GM19099 (cell line): ENCODE results near the gene C1orf159.

Experiments
- POLR2A ChIP-seq: IDR thresholded peaks from 3 replicates; pipeline ENCODE4 v1.6.1; 2011; ENCODE audit warnings: low read depth; ENCODE audit not compliant: insufficient read length; ENCODE audit errors: extremely low read depth

C1orf159 gene

GRCh38 chr1:1041092-1041523, 74.8 kb downstream of the C1orf159 start:
- TF ChIP-seq POLR2A: no peak

DNA sequence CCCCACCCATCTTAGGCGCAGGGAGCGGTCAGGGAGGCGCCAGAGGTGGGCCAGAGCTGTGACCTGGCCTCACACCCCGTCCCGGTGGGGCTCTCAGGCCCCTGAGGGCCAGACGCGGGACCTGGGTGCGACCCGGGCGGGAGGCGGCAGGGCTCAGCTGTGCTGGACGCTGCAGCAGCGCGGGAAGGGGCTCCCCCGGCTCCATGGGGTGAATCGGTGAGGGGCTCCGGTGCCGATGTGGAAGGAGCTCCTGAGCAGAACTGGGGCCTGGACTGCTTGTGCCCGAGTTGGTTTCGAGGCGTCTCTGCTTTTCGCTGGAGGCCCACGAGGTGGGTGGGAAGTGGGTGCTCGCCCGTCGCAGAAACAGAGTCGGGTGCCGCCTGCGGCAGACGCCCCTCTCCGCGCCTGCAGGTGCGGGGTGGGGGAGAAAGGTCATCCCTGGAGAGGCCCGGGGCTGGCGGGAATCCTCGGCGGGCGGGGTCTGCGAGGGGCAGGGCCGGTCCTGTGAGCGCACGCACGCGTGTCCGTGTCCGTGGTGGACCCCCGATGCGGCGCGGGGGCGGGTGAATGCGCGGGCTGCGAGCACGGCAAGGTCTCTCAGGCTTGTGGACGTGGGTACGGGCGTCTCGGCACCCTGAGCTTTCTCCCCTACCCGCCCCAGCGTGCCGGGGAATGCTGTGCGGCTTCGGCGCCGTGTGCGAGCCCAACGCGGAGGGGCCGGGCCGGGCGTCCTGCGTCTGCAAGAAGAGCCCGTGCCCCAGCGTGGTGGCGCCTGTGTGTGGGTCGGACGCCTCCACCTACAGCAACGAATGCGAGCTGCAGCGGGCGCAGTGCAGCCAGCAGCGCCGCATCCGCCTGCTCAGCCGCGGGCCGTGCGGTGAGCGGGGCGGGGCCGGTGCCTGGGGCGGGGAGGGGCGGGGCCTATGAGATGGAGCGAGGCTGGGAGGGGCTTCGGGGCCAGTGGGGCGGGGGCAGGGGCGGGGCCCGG, 75.6 kb downstream of the C1orf159 start:
- no peak for TF ChIP-seq POLR2A

DNA sequence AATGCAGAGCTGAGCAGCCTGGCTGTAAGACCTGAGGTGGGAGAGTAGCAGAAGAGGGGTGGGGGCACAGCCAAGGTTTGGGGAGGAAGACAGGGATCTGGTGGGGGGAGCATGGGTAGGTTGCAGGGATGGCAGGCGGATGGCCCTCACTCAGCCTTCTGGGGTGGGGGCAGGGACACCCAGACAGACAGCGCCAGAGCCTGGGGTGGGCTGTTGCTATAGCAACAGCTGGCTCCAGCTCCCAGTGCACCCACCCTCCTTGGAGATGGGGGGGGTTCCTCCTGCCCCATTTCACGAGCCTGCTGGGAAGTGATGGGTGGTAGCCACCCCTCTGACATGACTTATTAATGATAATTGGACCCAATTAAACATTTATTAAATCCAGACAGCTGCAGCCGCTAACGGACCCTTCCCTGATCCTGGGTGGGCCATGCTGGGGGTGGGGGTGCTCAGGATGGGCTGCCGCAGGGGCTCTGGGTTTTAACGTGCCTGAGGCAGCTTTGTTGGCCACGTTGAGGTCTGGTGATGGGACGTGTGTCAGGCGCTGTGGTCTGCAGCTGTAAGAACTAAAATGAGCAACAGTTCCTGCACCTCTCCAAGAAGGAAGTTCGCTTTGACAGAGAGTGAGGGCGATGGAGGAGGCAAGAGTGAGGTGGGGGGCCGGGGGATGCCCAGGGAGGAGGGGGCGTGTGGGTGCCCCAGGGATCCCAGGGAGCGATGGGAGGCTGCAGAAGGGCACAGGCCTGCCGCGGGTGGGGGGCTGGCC, 76.6 kb downstream of the C1orf159 start:
- TF ChIP-seq POLR2A: no peak

GRCh38 chr1:1038694-1039093, 77.2 kb downstream of the C1orf159 start:
- no peak for TF ChIP-seq POLR2A

DNA sequence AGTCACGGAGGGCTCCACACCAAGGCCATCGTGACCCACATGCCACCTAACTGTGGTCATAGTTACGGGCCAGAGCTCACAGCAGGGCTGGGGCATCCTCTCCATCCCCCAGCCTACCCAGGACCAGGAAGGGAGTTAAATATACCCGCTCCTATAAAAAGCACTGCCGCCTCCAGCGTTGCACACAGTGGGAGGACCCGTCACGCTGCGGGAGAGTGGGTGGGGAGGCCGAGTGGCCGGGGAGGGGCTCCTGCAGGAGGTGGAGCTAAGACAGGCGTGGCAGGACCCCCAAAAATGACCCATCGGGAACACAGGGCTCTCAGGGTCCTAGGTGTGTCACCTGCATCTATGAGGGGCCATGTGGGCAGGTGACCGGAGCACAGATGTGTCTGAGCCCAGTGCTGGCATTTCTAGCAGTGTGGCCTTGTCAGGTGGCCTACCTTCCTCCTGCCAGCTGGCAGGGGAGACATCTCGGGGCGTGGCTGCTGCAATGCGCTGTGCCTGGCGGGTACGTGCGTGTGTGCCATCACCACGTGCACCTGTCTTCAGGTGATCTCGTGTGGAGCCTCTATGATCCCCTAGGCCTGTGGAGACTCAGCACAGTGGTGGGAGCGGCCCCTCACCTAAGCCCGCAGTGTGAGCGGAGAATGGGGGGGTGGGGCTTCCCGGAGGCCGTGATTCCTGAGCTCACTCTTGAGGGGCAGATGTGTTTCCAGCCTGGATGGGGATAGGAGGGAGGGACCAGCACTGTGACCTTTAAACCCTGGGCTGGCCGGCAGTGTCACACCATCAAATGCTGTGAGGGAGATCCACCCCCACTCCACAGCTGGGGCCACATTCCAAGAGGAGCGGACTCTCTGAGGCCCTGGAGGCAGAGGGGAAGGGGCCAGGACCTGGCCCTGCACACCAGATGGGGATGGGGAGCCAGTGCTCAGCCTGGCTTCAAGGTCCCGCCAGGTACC, 78.2 kb downstream of the C1orf159 start:
- no peak for TF ChIP-seq POLR2A

DNA sequence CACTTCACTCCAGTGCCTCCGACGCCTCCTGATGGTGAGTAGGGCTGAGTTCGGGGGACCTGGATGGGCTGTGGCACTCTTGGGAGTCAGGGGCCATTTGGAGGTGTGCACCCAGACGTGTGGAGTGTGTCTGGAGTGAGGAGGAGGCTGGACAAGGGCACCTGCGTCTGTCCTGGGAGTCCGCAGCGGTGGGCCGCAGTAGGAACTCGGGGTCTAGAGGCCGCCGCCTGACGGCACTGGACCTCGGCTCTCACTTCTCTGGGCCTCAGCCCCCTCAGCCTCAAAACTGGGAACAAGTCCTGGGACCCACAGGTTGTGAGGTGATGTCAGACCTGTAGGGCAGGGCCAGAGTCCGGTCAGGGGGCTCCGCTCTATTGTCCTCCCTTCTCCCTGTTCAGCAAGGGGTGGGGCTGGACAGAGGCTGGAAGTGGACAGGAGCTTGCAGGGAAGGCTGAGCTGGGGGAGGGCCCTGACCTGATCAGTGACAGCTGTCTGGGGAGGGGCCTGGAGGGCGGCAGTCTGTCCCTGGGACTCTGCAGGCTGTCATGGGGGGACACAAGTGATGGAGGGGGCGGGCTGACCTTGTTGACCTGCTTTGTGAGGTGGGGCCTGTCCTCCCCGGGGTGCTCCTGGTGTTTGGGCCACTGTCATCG, 80.5 kb downstream of the C1orf159 start:
- no peak for TF ChIP-seq POLR2A

- TF ChIP-seq POLR2A: no peak
Measured at GRCh38 chr1:1034439-1034781, 81.5 kb downstream of the C1orf159 start.

DNA sequence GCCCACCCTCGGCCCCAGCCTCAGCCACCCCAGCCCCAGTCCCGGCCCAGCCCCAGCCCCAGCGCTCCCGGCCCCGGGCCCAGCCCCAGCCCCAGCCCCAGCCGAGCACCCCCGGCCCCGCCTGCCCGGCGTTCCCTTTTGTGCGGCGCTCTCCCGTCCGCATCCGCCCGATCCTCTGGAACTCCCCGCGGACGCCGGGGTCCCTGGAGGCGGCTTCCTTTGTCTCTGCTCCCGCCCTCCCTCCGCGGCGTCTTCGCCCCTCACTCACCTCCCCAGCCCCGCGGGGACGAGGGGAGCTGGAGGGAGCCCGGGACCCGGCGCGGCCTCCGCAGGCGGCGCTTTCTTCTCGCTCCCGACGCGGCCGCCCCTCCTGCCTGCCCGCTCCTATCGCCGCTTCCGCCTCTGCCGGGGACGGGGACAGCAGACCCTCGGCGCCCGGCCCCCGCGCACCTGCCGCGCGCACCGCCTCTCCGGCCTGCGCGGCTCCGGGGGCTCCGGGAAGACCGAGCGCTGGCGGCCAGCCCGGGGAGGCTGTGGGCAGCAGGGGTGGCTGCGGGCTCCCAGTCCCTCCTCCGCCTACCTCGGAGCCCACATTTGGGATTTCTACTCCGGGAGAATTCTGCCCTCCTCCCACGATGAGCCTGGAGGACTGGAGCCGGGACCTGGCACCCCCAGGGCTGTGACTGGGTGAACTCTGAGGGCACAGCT, 82.0 kb downstream of the C1orf159 start:
- no peak for TF ChIP-seq POLR2A

DNA sequence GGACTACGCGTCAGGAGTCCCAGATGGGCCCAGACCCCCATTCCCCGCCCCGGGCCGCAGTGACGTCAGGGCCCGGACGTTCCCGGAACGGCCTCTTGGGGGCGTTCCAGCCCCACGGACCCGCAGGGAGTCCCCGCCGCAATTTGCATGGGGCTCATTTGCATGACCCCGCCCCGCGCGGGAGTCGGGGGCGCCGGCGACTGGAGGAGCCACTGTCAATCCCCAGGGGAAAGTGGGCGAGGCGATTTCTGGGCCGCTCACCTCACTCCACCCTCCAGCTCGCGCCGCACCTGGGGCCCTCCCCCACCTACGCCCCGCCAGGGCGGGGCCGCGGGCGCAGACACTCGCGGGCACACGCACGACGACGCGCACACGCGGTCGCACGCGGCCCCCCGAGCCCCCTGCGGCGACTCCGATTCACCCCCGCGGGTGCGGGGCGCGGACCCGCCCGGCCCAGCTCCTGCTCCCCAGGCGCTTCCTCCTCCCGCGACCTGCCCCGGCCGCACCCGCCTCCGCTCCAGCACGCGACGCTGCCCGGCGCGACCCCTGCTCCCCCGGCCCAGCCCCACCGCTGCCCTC, 82.8 kb downstream of the C1orf159 start:
- no peak for TF ChIP-seq POLR2A

DNA sequence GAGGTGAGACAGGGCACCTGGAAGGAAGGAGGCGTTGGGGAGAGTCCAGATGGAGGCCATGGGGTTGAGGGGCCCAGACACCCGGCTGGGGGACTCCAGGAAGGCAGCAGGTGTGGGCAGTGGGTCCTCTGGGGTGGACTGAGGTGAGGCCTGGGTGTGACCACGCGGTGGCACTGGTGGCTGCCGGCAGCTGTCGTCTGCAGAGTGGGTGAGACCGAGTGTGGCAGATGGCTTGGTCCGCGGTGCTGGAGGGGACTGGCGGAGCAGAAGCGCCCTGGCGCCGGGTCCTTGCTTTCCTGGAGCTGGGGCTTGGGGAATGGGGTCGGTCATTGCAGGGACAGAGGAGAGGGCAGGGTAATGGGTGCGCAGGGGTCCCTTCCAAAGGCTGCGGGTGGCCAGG, 83.5 kb downstream of the C1orf159 start:
- no peak for TF ChIP-seq POLR2A
